Suprapubic skin (tissue), 3 donors: ENCODE results near the gene ADGRB3.

Experiments used
- POLR2AphosphoS5 ChIP-seq, 3 donors: sonication (generic); formaldehyde crosslinking; IDR thresholded peaks; one replicate each; pipeline ENCODE4 v1.6.1; 2017; ENCODE audit warnings: antibody characterized with exemption in 3 of 3
- TF ChIP-seq, protein P1 (sequence below), 2 donors: fragments of 200-600 bp in 1 of 2; fragments of 450-650 bp in 1 of 2; sonication (generic) in 1 of 2; IDR thresholded peaks; one replicate each; pipeline ENCODE4 v1.5.1; 2016 to 2019; ENCODE audit warnings: antibody characterized with exemption in 2 of 2, mild to moderate bottlenecking in 1 of 2, moderate library complexity in 1 of 2

- TF ChIP-seq POLR2AphosphoS5 (IDR thresholded peaks at IDR 0.05), result no peak
- TF ChIP-seq, protein P1, sequence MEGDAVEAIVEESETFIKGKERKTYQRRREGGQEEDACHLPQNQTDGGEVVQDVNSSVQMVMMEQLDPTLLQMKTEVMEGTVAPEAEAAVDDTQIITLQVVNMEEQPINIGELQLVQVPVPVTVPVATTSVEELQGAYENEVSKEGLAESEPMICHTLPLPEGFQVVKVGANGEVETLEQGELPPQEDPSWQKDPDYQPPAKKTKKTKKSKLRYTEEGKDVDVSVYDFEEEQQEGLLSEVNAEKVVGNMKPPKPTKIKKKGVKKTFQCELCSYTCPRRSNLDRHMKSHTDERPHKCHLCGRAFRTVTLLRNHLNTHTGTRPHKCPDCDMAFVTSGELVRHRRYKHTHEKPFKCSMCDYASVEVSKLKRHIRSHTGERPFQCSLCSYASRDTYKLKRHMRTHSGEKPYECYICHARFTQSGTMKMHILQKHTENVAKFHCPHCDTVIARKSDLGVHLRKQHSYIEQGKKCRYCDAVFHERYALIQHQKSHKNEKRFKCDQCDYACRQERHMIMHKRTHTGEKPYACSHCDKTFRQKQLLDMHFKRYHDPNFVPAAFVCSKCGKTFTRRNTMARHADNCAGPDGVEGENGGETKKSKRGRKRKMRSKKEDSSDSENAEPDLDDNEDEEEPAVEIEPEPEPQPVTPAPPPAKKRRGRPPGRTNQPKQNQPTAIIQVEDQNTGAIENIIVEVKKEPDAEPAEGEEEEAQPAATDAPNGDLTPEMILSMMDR (IDR thresholded peaks at IDR 0.05), result no peak
Measured at GRCh38 chr6:68632734-68633133, 2.3 kb upstream of the ADGRB3 start.
